ENCODE results near the gene ENC1.

The ENC1 gene

GRCh38 chr5:74624501-74624900, 16.0 kb downstream of the ENC1 start:
- no peak for TF ChIP-seq CTCF (IDR thresholded peaks at IDR 0.05; ENCODE audit: low read depth, low read length)
- H3K4me3 ChIP-seq (ENCODE audit: low read depth, low read length): no peak overlapping the region

GRCh38 chr5:74623748-74624408, 16.6 kb downstream of the ENC1 start:
- no peak for TF ChIP-seq CTCF (IDR thresholded peaks at IDR 0.05; ENCODE audit: low read depth, low read length)
- H3K4me3 ChIP-seq (ENCODE audit: low read depth, low read length): no peak overlapping the region

- H3K4me3 ChIP-seq (ENCODE audit: low read depth, low read length): no peak overlapping the region
- TF ChIP-seq CTCF (IDR thresholded peaks at IDR 0.05; ENCODE audit: low read depth, low read length): no peak
Measured at GRCh38 chr5:74623006-74623611, 17.4 kb downstream of the ENC1 start.

GRCh38 chr5:74622122-74622521, 18.4 kb downstream of the ENC1 start:
- TF ChIP-seq CTCF (IDR thresholded peaks at IDR 0.05; ENCODE audit: low read depth, low read length): no peak
- H3K4me3 ChIP-seq (ENCODE audit: low read depth, low read length): no peak overlapping the region

- no peak overlapping the region for H3K4me3 ChIP-seq (ENCODE audit: low read depth, low read length)
- TF ChIP-seq CTCF (IDR thresholded peaks at IDR 0.05; ENCODE audit: low read depth, low read length): no peak
Measured at GRCh38 chr5:74621492-74621891, 19.0 kb downstream of the ENC1 start.

GRCh38 chr5:74619308-74619707, 21.2 kb downstream of the ENC1 start:
- H3K4me3 ChIP-seq (ENCODE audit: low read depth, low read length): no peak overlapping the region
- TF ChIP-seq CTCF (IDR thresholded peaks at IDR 0.05; ENCODE audit: low read depth, low read length): no peak

- no peak for TF ChIP-seq CTCF (IDR thresholded peaks at IDR 0.05; ENCODE audit: low read depth, low read length)
- H3K4me3 ChIP-seq (ENCODE audit: low read depth, low read length): no peak overlapping the region
Measured at GRCh38 chr5:74618106-74618505, 22.4 kb downstream of the ENC1 start.

Measured in WI38 (cell line).